ENCODE measurements around the gene SNAPC3. TPM values are rescaled to one million over a fixed set of nuclear protein-coding genes. Genes with fewer than 3 reads are reported as not detected.
A peak's percentile ranks its signal among the peaks of the same experiment; 100 is the strongest.
"Not testable (repeated sequence)": the region's sequence is repeated elsewhere in the genome, so short reads cannot be mapped to it uniquely, and the experiment has no call there.

The SNAPC3 gene
- total RNA-seq, 1 experiment from 2014 or later, result 63.0 TPM

- H3K27me3 ChIP-seq (ENCODE audit: low read length); H4K20me1 ChIP-seq (ENCODE audit: insufficient read depth, low read depth, low read length); DNase-seq; H3K4me2 ChIP-seq (ENCODE audit: low read depth, low read length, poor library complexity, severe bottlenecking); H3K27ac ChIP-seq (ENCODE audit: low read length); H3K9ac ChIP-seq (ENCODE audit: low read length); H3K9me3 ChIP-seq (ENCODE audit: low read length); H3K4me3 ChIP-seq (ENCODE audit: low read length); H3K9me2 ChIP-seq (replicated peaks; ENCODE audit: insufficient read depth, low read length); H2AFZ ChIP-seq (ENCODE audit: low read length): not testable (repeated sequence)
- Histone ChIP-seq H3K4me1 (ENCODE audit: low read length) (peaks cover 48% of the 10 kb centered on the region), H3K79me2 (ENCODE audit: low read length) (peaks cover 100% of the 10 kb centered on the region), H3K36me3 (ENCODE audit: insufficient read depth, low read length) (peaks cover 42% of the 10 kb centered on the region)
These were observed 5.0 kb downstream of the SNAPC3 start for GRCh38 chr9:15427702-15428101.

GRCh38 chr9:15430920-15431844 is 8.5 kb downstream of the SNAPC3 start:
- peaks cover 54% of the 10 kb centered on the region for H3K36me3 ChIP-seq (ENCODE audit: insufficient read depth, low read length)
- H3K4me1 ChIP-seq (ENCODE audit: low read length), result peaks cover 23% of the 10 kb centered on the region
- no peak overlapping the region for H2AFZ ChIP-seq (ENCODE audit: low read length)
- peaks cover 98% of the 10 kb centered on the region for H3K79me2 ChIP-seq (ENCODE audit: low read length)
- no peaks in the 10 kb centered on the region for H4K20me1 ChIP-seq (ENCODE audit: insufficient read depth, low read depth, low read length)
- H3K9ac ChIP-seq (ENCODE audit: low read length), result 0 out of 2 replicates have a peak overlapping the region, but pooled peaks have one; percentile 2
- no peaks in the 10 kb centered on the region for H3K9me3 ChIP-seq (ENCODE audit: low read length)
- no peak for DNase-seq
- H3K4me3 ChIP-seq (ENCODE audit: low read length), result 0 out of 2 replicates have a peak overlapping the region, but pooled peaks have one; percentile 11
- H3K4me2 ChIP-seq (ENCODE audit: low read depth, low read length, poor library complexity, severe bottlenecking), result peak overlapping the region; percentile 52
- peak overlapping the region; percentile 14; the same call in 1 of the 2 replicates for H3K27ac ChIP-seq (ENCODE audit: low read length)
- H3K27me3 ChIP-seq (ENCODE audit: low read length), result no peaks in the 10 kb centered on the region
- H3K9me2 ChIP-seq (replicated peaks; ENCODE audit: insufficient read depth, low read length), result no peaks in the 10 kb centered on the region

GRCh38 chr9:15433191-15433590 is 10.5 kb downstream of the SNAPC3 start:
- no peak for DNase-seq
- Histone ChIP-seq H3K79me2 (ENCODE audit: low read length) (peaks cover 97% of the 10 kb centered on the region), H3K9me2 (replicated peaks; ENCODE audit: insufficient read depth, low read length) (no peaks in the 10 kb centered on the region), H3K4me3 (ENCODE audit: low read length) (no peak overlapping the region), H3K4me2 (ENCODE audit: low read depth, low read length, poor library complexity, severe bottlenecking) (no peak overlapping the region), H3K4me1 (ENCODE audit: low read length) (peaks cover 18% of the 10 kb centered on the region), H3K36me3 (ENCODE audit: insufficient read depth, low read length) (peaks cover 58% of the 10 kb centered on the region), H3K9me3 (ENCODE audit: low read length) (no peaks in the 10 kb centered on the region), H3K27me3 (ENCODE audit: low read length) (no peaks in the 10 kb centered on the region), H3K27ac (ENCODE audit: low read length) (no peak overlapping the region), H2AFZ (ENCODE audit: low read length) (no peak overlapping the region), H3K9ac (ENCODE audit: low read length) (no peak overlapping the region), H4K20me1 (ENCODE audit: insufficient read depth, low read depth, low read length) (no peaks in the 10 kb centered on the region)

GRCh38 chr9:15433661-15434060 is 11.0 kb downstream of the SNAPC3 start:
- peaks cover 97% of the 10 kb centered on the region for H3K79me2 ChIP-seq (ENCODE audit: low read length)
- no peaks in the 10 kb centered on the region for H4K20me1 ChIP-seq (ENCODE audit: insufficient read depth, low read depth, low read length)
- no peak overlapping the region for H3K9ac ChIP-seq (ENCODE audit: low read length)
- no peak overlapping the region for H3K4me3 ChIP-seq (ENCODE audit: low read length)
- H3K4me1 ChIP-seq (ENCODE audit: low read length), result peaks cover 18% of the 10 kb centered on the region
- no peaks in the 10 kb centered on the region for H3K9me2 ChIP-seq (replicated peaks; ENCODE audit: insufficient read depth, low read length)
- H2AFZ ChIP-seq (ENCODE audit: low read length), result no peak overlapping the region
- H3K36me3 ChIP-seq (ENCODE audit: insufficient read depth, low read length), result peaks cover 59% of the 10 kb centered on the region
- no peak for DNase-seq
- no peak overlapping the region for H3K27ac ChIP-seq (ENCODE audit: low read length)
- no peaks in the 10 kb centered on the region for H3K27me3 ChIP-seq (ENCODE audit: low read length)
- H3K4me2 ChIP-seq (ENCODE audit: low read depth, low read length, poor library complexity, severe bottlenecking), result no peak overlapping the region
- no peaks in the 10 kb centered on the region for H3K9me3 ChIP-seq (ENCODE audit: low read length)

- Histone ChIP-seq H4K20me1 (ENCODE audit: insufficient read depth, low read depth, low read length) (no peaks in the 10 kb centered on the region), H3K4me3 (ENCODE audit: low read length) (no peak overlapping the region), H3K27me3 (ENCODE audit: low read length) (no peaks in the 10 kb centered on the region), H3K9me2 (replicated peaks; ENCODE audit: insufficient read depth, low read length) (no peaks in the 10 kb centered on the region), H3K4me2 (ENCODE audit: low read depth, low read length, poor library complexity, severe bottlenecking) (no peak overlapping the region), H2AFZ (ENCODE audit: low read length) (no peak overlapping the region), H3K79me2 (ENCODE audit: low read length) (peaks cover 66% of the 10 kb centered on the region), H3K9me3 (ENCODE audit: low read length) (no peaks in the 10 kb centered on the region), H3K27ac (ENCODE audit: low read length) (no peak overlapping the region), H3K36me3 (ENCODE audit: insufficient read depth, low read length) (peaks cover 66% of the 10 kb centered on the region), H3K9ac (ENCODE audit: low read length) (no peak overlapping the region), H3K4me1 (ENCODE audit: low read length) (no peaks in the 10 kb centered on the region)
- DNase-seq, result no peak
These were observed 16.2 kb downstream of the SNAPC3 start for GRCh38 chr9:15438891-15439290.

- H3K9me2 ChIP-seq (replicated peaks; ENCODE audit: insufficient read depth, low read length); H3K4me1 ChIP-seq (ENCODE audit: low read length); H3K4me3 ChIP-seq (ENCODE audit: low read length); H3K27me3 ChIP-seq (ENCODE audit: low read length); H3K4me2 ChIP-seq (ENCODE audit: low read depth, low read length, poor library complexity, severe bottlenecking); H3K27ac ChIP-seq (ENCODE audit: low read length); H3K9me3 ChIP-seq (ENCODE audit: low read length); DNase-seq; H3K9ac ChIP-seq (ENCODE audit: low read length); H2AFZ ChIP-seq (ENCODE audit: low read length); H4K20me1 ChIP-seq (ENCODE audit: insufficient read depth, low read depth, low read length): not testable (repeated sequence)
- H3K79me2 ChIP-seq (ENCODE audit: low read length), result peaks cover 39% of the 10 kb centered on the region
- peaks cover 64% of the 10 kb centered on the region for H3K36me3 ChIP-seq (ENCODE audit: insufficient read depth, low read length)
These were observed 19.2 kb downstream of the SNAPC3 start for GRCh38 chr9:15441841-15442240.

- H3K9me3 ChIP-seq (ENCODE audit: low read length); DNase-seq; H3K27me3 ChIP-seq (ENCODE audit: low read length); H3K9ac ChIP-seq (ENCODE audit: low read length); H2AFZ ChIP-seq (ENCODE audit: low read length); H3K27ac ChIP-seq (ENCODE audit: low read length); H3K9me2 ChIP-seq (replicated peaks; ENCODE audit: insufficient read depth, low read length); H3K4me1 ChIP-seq (ENCODE audit: low read length); H3K4me3 ChIP-seq (ENCODE audit: low read length); H3K4me2 ChIP-seq (ENCODE audit: low read depth, low read length, poor library complexity, severe bottlenecking); H4K20me1 ChIP-seq (ENCODE audit: insufficient read depth, low read depth, low read length): not testable (repeated sequence)
- Histone ChIP-seq H3K36me3 (ENCODE audit: insufficient read depth, low read length) (peaks cover 64% of the 10 kb centered on the region), H3K79me2 (ENCODE audit: low read length) (peaks cover 35% of the 10 kb centered on the region)
These were observed 19.6 kb downstream of the SNAPC3 start for GRCh38 chr9:15442264-15442663.

- Histone ChIP-seq H3K9me2 (replicated peaks; ENCODE audit: insufficient read depth, low read length) (no peaks in the 10 kb centered on the region), H3K4me1 (ENCODE audit: low read length) (no peaks in the 10 kb centered on the region), H3K27ac (ENCODE audit: low read length) (no peak overlapping the region), H3K36me3 (ENCODE audit: insufficient read depth, low read length) (peaks cover 59% of the 10 kb centered on the region), H2AFZ (ENCODE audit: low read length) (no peak overlapping the region), H3K27me3 (ENCODE audit: low read length) (no peaks in the 10 kb centered on the region), H3K4me3 (ENCODE audit: low read length) (no peak overlapping the region), H3K79me2 (ENCODE audit: low read length) (peaks cover 21% of the 10 kb centered on the region), H3K9me3 (ENCODE audit: low read length) (no peaks in the 10 kb centered on the region), H4K20me1 (ENCODE audit: insufficient read depth, low read depth, low read length) (no peaks in the 10 kb centered on the region), H3K9ac (ENCODE audit: low read length) (no peak overlapping the region), H3K4me2 (ENCODE audit: low read depth, low read length, poor library complexity, severe bottlenecking) (no peak overlapping the region)
- no peak for DNase-seq
These were observed 21.5 kb downstream of the SNAPC3 start for GRCh38 chr9:15444141-15444540.
